ENCODE measurements around the gene RASGRP4. TPM values are rescaled to one million over a fixed set of nuclear protein-coding genes. Genes with fewer than 3 reads are reported as not detected.

Gene RASGRP4
- total RNA-seq, 2 donors from 2014 or later = 0.84 to 0.90 TPM

DNA sequence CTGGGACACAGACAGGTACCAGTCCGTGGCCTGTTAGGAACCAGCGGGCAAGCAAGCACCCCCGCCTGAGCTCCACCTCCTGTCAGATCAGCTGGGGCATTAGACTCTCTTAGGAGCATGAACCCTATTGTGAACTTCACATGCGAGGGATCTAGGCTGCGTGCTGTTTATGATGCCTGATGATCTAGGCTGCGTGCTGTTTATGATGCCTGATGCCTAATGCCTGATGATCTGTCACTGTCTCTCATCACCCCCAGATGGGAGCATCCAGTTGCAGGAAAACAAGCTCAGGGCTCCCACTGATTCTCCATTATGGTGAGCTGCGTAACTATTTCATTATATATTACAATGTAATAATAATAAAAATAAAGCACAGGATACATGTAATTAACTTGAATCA lies 3.6 kb downstream of the RASGRP4 start:
- Histone ChIP-seq H3K4me3 (no peak overlapping the region), H3K27me3 (no peaks in the 10 kb centered on the region), H3K4me1 (no peaks in the 10 kb centered on the region), H3K9me3 (no peaks in the 10 kb centered on the region), H3K9ac (ENCODE audit: low read depth in 2 of 2, low read length in 2 of 2) (no peak overlapping the region), H3K36me3 (no peaks in the 10 kb centered on the region), H3K27ac (no peak overlapping the region)
- intact Hi-C loops (cut with DNase I) = no loop called here
- TF ChIP-seq, protein P1, sequence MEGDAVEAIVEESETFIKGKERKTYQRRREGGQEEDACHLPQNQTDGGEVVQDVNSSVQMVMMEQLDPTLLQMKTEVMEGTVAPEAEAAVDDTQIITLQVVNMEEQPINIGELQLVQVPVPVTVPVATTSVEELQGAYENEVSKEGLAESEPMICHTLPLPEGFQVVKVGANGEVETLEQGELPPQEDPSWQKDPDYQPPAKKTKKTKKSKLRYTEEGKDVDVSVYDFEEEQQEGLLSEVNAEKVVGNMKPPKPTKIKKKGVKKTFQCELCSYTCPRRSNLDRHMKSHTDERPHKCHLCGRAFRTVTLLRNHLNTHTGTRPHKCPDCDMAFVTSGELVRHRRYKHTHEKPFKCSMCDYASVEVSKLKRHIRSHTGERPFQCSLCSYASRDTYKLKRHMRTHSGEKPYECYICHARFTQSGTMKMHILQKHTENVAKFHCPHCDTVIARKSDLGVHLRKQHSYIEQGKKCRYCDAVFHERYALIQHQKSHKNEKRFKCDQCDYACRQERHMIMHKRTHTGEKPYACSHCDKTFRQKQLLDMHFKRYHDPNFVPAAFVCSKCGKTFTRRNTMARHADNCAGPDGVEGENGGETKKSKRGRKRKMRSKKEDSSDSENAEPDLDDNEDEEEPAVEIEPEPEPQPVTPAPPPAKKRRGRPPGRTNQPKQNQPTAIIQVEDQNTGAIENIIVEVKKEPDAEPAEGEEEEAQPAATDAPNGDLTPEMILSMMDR (IDR thresholded peaks at IDR 0.05) = no peak
- DNase-seq = no peak

DNA sequence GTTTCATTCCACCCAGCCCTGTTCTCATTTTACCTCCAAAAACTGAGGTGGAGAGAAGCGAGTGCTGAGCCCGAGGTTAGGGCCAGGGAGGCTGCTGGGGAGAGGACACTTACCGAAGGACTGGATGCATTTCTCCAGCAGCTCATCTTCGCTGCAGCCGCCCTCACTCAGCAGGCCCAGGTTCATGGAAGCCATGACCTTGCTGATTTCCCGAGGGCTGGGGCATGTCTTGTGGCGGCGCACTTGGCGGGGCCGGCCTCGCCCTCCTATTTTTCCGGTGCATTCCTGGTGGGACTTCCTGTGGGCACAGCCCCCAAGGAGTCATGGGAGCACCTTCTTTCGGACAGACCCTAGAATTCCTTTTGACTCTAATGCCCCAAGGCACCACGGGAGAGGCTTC lies 4.2 kb downstream of the RASGRP4 start:
- TF ChIP-seq, protein P1 (IDR thresholded peaks at IDR 0.05) = no peak
- H3K4me1 ChIP-seq = no peaks in the 10 kb centered on the region

DNA sequence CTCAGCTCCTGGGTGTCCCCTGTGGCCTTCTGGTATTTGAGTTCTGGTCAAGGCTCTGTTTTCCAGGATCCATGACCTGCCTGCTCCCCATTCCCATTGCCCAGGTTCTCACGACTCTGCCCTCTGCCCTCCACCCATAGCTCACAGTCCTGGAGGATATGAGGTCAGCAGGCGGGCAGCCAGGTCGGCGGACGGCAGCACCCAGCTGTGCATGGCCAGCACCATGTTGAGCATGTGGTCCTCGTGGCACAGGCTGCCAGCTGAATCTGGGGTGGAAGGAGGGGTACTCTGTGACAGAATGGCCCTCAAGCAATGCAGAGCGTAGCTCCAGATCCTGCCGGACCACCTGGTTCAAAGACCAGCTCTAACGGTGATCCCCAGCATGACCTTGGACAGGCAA lies 5.1 kb downstream of the RASGRP4 start:
- intact Hi-C loops (cut with DNase I) = no loop called here
- Histone ChIP-seq H3K36me3 (no peaks in the 10 kb centered on the region), H3K27me3 (no peaks in the 10 kb centered on the region), H3K4me3 (no peak overlapping the region), H3K9ac (ENCODE audit: low read depth in 2 of 2, low read length in 2 of 2) (no peak overlapping the region), H3K4me1 (no peaks in the 10 kb centered on the region), H3K9me3 (no peaks in the 10 kb centered on the region), H3K27ac (no peak overlapping the region)
- DNase-seq = no peak
- TF ChIP-seq, protein P1 (IDR thresholded peaks at IDR 0.05) = no peak

More for the DNA sequence above, 4.2 kb downstream of the RASGRP4 start:
- Histone ChIP-seq H3K9ac (ENCODE audit: low read depth in 2 of 2, low read length in 2 of 2) (no peak overlapping the region), H3K9me3 (no peaks in the 10 kb centered on the region), H3K27ac (no peak overlapping the region), H3K27me3 (no peaks in the 10 kb centered on the region), H3K4me3 (no peak overlapping the region), H3K36me3 (no peaks in the 10 kb centered on the region)
- intact Hi-C loops (cut with DNase I) = no loop called here
- DNase-seq = no peak

DNA sequence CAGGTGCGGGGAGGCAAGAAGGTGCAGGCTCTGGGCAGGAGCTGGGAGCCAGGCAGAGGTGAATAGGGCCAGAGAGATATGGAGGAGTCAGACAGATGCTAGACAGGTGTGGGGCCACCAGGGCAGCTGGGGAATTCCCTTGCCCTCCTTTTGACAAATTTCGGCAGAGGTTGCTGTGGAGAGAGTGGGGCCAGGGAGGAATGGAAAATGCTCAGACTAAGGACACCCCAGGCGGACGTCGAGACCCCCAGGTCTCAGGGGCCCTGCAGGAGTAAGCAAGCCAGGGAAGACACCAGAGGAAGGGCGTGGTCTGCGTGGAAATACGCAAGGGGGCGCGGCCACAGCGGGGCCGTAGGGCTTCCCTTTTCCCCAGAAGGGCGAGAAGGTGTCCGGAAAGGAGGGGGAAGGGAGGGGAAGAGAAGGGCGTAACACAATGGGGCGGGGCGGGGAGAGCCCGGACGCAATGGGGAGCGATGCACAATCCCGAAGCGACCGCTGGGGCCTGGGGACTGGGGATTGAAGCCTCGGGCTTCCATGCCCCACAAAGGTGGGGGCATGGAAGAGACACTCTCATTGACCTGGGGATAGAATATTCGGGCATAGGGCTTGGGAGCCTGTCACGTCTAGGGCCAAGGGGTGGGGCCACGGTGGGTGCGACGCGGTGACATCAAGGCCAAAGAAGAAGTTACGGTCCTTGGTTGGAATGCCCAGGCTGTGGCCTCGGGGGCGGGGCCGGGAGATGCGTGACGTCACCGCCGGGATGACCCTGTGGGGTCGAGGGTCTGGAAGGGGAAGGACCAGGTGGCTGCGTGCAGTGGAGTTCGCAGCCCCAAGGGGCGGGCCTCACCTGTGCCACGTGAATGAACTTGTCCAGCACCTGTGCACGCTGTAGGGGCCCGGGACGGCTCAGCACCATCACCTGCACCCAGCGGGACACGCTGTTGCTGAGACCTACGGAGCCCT lies 8.2 kb downstream of the RASGRP4 start:
- no peak overlapping the region for H3K27ac ChIP-seq

DNA sequence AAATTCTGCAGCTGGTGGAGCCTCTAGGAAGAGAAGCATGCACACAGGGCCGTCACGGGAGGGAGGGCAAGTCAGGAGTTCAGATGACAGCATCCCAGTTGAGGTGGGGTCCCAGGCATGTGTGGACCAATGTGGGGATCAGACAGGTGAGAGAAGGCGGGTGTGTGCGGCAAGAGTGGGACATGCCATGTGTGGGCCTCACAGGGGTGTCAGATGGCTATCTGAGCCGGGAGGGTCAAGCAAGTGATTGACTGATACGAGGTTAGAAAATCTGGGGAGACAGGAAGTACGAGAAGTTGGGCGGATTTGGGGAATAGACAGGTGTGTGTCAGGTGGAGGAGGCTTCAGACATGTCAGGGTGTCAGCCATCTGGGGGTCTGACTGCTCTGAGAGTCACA lies 8.9 kb downstream of the RASGRP4 start:
- no peaks in the 10 kb centered on the region for H3K27me3 ChIP-seq
- DNase-seq = no peak
- H3K27ac ChIP-seq = no peak overlapping the region
- H3K9ac ChIP-seq (ENCODE audit: low read depth in 2 of 2, low read length in 2 of 2) = no peak overlapping the region
- H3K4me3 ChIP-seq = no peak overlapping the region
- intact Hi-C loops (cut with DNase I) = no loop called here
- H3K9me3 ChIP-seq = no peaks in the 10 kb centered on the region
- TF ChIP-seq, protein P1 (IDR thresholded peaks at IDR 0.05) = no peak
- H3K36me3 ChIP-seq = no peaks in the 10 kb centered on the region
- no peaks in the 10 kb centered on the region for H3K4me1 ChIP-seq

More for the DNA sequence above, 8.2 kb downstream of the RASGRP4 start:
- peak overlapping the region; percentile 14 for H3K4me3 ChIP-seq
- H3K9me3 ChIP-seq = no peaks in the 10 kb centered on the region
- no peaks in the 10 kb centered on the region for H3K36me3 ChIP-seq
- TF ChIP-seq, protein P1 (IDR thresholded peaks at IDR 0.05) = no peak
- H3K9ac ChIP-seq (ENCODE audit: low read depth in 2 of 2, low read length in 2 of 2) = peak overlapping the region; percentile 26 to 30
- no peaks in the 10 kb centered on the region for H3K27me3 ChIP-seq
- DNase-seq = peak; percentile 70
- no peaks in the 10 kb centered on the region for H3K4me1 ChIP-seq
- intact Hi-C loops (cut with DNase I) = no loop called here

All from colonic mucosa (tissue), 4 donors.